HEK293T (cell line): ENCODE data around the gene DHRS7C.

Experiments
- BHLHE40 ChIP-seq: fragments of 450-650 bp; IDR thresholded peaks from 2 replicates; pipeline ENCODE4 v1.6.1; 2016; ENCODE audit warnings: mild to moderate bottlenecking, moderate library complexity, borderline replicate concordance
- FOXA1 ChIP-seq: fragments of 450-650 bp; IDR thresholded peaks from 2 replicates; pipeline ENCODE4 v1.6.1; 2016; ENCODE audit warnings: mild to moderate bottlenecking
- FOXK2 ChIP-seq: fragments of 450-650 bp; IDR thresholded peaks from 2 replicates; pipeline ENCODE4 v1.6.1; 2016; ENCODE audit warnings: mild to moderate bottlenecking
- LEF1 ChIP-seq: fragments of 450-650 bp; IDR thresholded peaks from 2 replicates; pipeline ENCODE4 v1.6.1; 2017; ENCODE audit warnings: mild to moderate bottlenecking, borderline replicate concordance
- SP1 ChIP-seq: fragments of 450-650 bp; IDR thresholded peaks from 2 replicates; pipeline ENCODE4 v1.6.1; 2017
- ZNF384 ChIP-seq: fragments of 450-650 bp; IDR thresholded peaks from 2 replicates; pipeline ENCODE4 v1.6.1; 2016

- TF ChIP-seq ZNF384 (no peak), FOXA1 (no peak), SP1 (no peak), BHLHE40 (no peak), LEF1 (no peak), FOXK2 (no peak)
These were observed 46.4 kb upstream of the DHRS7C start for GRCh38 chr17:9837551-9838471.
